ENCODE data around the gene PCP4L1.

DNA sequence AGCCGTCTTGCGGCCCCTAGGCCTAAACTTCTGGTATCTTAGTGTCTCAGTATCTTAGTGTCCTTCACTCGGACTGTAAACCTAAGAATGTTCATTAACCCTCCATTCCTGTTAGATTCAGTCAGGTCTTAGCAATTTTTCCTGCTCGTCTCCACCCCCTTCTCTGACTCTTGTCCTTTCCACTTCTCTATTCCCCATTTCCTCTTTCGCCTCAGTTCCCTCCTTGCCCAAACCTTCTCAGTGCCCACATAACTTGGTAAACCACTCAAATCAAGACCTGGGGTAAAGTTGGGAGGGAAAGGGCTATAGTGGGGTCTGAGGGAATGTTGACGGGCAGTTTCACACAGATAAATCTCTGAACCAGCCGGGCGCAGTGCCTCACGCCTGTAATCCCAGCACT, 44.2 kb upstream of the PCP4L1 start:
- TF ChIP-seq TAF1 (IDR thresholded peaks at IDR 0.05; ENCODE audit: low read depth, low read length) (no peak), POLR2A (IDR thresholded peaks at IDR 0.05; ENCODE audit: low read depth, low read length) (no peak), POLR2AphosphoS5 (IDR thresholded peaks at IDR 0.05; ENCODE audit: low read depth, low read length) (no peak), PAX5 (IDR thresholded peaks at IDR 0.05; ENCODE audit: insufficient read depth, low read length, severe bottlenecking) (no peak)

Measured in GM12891 (cell line).